22Rv1 (cell line): ENCODE measurements around the gene SETD2.

Experiments
- ZFX ChIP-seq: fragments of 450-650 bp; IDR thresholded peaks from 2 replicates; pipeline ENCODE4 v1.6.1; 2017; ENCODE audit warnings: antibody characterized with exemption, borderline replicate concordance
- TF ChIP-seq, protein P1 (sequence below): fragments of 450-650 bp; IDR thresholded peaks from 2 replicates; pipeline ENCODE4 v1.5.1; 2017; ENCODE audit warnings: mild to moderate bottlenecking

- TF ChIP-seq, protein P1, sequence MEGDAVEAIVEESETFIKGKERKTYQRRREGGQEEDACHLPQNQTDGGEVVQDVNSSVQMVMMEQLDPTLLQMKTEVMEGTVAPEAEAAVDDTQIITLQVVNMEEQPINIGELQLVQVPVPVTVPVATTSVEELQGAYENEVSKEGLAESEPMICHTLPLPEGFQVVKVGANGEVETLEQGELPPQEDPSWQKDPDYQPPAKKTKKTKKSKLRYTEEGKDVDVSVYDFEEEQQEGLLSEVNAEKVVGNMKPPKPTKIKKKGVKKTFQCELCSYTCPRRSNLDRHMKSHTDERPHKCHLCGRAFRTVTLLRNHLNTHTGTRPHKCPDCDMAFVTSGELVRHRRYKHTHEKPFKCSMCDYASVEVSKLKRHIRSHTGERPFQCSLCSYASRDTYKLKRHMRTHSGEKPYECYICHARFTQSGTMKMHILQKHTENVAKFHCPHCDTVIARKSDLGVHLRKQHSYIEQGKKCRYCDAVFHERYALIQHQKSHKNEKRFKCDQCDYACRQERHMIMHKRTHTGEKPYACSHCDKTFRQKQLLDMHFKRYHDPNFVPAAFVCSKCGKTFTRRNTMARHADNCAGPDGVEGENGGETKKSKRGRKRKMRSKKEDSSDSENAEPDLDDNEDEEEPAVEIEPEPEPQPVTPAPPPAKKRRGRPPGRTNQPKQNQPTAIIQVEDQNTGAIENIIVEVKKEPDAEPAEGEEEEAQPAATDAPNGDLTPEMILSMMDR = no peak
- no peak for TF ChIP-seq ZFX
Observed at GRCh38 chr3:47014036-47014435, 149.9 kb downstream of the SETD2 start.
